ELF-1 (cell line): ENCODE measurements around the gene GPATCH3.
"Not testable (repeated sequence)": the region's sequence is repeated elsewhere in the genome, so short reads cannot be mapped to it uniquely, and the experiment has no call there.

Experiments
- DNase-seq: peaks from one replicate; pipeline ENCODE4 v3.0.0-alpha.2; 2016; ENCODE audit warnings: low read depth, low spot score

The GPATCH3 gene

DNA sequence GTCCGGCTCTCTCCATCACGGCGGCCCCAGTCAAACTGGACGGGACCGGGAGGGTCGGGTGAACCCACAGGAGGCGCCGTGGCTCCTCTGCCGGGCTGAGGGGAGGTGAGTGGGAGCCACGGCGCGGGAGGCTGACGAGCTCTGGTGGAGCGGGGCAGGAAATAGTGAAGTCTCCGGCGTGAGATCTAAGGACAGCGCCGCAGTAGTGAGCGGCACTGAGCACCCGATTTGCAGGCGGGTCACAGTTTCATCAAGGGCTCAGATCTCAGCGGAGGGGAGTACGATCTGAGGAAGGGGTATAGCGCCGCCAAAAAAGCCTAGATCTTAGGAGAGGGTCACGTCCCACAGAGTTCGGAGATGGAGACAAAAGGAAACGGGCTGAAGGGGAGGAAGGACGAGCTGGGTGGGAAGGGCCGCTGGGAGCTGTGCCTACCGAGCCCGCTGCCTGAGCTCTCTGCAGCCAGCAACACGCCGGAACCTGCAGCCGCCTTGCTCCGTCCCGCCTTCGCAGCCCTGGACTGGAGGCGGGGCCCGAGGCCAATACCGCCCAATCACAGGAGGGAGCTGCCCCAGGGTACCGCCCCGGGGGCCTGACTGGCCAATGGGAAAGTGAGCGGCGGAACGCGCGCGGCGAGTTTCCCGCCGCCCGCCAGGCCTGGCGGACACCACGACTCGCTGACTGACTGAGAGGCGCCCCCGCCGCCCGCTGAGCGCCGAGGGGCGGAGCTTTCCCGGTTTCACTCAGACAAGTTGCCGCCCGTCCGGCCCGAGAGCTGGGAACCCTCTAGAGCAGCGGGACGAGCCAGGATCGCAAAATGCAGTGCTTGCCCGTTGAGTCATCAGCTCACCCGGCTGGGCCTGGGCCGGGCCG is 35.4 kb downstream of the GPATCH3 start:
- DNase-seq: peak; percentile 99

DNA sequence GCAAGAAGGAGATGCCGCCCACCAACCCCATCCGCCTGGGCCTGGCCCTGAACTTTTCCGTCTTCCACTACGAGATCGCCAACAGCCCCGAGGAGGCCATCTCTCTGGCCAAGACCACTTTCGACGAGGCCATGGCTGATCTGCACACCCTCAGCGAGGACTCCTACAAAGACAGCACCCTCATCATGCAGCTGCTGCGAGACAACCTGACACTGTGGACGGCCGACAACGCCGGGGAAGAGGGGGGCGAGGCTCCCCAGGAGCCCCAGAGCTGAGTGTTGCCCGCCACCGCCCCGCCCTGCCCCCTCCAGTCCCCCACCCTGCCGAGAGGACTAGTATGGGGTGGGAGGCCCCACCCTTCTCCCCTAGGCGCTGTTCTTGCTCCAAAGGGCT is 36.6 kb downstream of the GPATCH3 start:
- DNase-seq: no peak

DNA sequence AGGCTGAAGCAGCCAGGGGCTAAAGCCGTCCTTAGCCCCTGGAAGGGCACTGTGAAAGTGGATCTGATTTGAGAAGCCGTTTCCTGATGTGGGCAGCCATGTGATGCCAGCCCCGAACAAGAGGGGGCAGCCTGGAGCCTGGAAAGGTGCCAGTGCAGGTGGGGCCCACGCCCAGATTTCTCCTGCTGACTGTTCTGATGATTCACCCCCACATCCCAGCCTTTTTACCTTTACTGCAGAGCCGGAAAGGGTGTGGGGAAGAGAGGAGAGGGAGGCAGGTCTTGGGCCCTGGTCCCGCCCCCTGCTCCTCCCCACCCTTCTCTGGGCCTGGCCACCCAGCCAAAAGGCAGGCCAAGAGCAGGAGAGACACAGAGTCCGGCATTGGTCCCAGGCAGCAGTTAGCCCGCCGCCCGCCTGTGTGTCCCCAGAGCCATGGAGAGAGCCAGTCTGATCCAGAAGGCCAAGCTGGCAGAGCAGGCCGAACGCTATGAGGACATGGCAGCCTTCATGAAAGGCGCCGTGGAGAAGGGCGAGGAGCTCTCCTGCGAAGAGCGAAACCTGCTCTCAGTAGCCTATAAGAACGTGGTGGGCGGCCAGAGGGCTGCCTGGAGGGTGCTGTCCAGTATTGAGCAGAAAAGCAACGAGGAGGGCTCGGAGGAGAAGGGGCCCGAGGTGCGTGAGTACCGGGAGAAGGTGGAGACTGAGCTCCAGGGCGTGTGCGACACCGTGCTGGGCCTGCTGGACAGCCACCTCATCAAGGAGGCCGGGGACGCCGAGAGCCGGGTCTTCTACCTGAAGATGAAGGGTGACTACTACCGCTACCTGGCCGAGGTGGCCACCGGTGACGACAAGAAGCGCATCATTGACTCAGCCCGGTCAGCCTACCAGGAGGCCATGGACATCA is 37.2 kb downstream of the GPATCH3 start, which contains the start of gene SFN:
Gene SFN, plus strand, starts transcription at position 369 of the 904 bp plus-strand sequence. Its CDS starts 64 bp downstream, at position 433.
- DNase-seq: peak; percentile 91

DNA sequence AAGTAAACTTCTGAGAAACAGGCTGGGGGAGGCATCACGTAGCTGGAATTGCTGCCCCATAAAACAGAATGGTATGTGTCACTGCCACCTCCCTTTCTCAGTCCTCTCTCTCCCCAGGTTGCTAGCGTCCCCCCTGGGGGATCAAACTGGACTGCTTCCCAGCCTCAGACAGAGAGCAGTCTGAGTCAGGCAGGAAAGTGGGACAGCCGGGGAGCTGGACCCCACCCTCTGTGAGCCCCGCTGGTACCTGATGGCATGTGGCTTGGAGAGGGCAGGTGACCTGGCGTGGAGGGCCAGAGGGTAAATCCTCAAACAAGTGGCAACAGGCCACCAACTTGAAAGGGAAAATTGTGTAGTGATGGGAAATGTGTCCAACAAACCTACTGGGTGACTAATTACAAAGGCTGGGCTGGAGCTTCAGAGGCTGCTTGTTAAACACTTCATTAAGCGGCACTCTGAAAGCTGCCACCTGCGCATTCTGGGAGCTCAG is 38.3 kb downstream of the GPATCH3 start:
- DNase-seq: no peak

DNA sequence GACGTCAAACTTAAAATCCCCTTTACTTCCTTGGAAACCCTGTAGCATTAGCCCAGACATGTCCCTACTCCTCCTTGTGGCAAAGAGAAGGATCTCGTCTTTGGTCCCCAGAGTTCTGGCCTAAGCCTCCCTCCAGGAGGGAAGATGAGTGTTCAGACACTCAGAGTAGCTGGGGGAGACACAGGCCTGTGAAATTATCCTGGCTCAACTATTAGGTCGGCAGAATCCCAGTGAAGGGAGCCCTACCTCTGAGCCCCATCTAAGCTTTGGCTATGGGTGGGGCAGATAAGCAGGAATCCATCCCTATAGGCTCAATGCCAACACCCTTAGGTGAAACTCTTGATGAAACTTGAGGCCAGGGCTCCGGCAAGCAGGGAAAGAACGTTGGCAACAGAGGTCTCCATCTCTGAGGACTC is 39.0 kb downstream of the GPATCH3 start:
- DNase-seq: peak; percentile 42

DNA sequence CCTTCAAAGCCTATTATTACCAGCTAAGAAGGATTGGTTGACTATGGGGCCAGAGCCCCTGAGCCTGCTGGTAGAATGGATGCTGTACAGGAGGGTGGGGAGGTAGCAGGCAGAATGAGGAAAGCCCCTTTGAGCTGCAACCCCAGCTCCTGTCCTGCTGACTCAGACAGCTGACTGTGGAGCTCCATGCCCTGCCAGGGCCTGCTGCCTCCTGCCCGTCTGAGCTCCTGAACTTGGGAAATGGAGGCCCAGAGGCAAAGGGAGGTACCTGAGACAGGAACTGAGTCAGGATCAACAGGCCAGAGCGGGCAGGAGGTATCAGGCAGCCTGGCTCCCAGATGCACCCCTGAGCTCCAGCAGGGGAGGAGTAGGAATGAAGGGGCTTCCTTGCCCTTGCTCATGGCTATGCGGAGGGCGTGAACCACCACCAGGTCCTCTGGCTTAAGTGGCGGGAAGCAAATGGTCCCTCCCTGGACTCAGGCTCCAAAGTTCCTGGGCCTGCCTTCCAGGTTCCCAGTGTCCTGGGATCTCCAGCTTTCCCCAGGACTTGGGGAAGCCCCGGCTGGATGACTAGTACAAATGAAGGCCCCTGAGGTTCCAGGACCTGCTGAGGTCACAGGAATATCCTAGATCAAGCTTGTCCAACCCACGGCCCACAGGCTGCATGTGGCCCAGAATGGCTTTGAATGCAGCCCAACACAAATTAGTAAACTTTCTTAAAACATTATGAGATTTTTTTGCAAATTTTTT is 41.2 kb downstream of the GPATCH3 start:
- DNase-seq: no peak

DNA sequence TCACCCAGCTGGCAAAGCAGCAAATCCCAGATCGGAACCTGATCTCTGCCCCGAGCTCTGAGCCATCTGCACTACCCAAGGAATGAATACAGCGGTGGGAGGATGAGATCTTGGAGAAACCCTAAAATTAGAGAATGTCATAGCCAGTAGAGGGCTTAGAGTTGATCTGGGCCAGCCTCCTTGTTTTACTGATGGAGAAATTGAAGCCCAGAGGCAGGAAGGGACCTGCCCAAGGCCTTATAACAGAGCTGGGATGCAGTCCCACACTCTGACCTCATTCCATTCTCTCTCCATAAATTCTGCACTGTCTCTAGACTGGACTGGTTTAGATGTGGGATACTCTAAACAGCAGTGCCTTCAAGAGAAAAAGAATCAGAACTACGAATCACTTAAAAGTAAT is 42.1 kb downstream of the GPATCH3 start:
- no peak for DNase-seq

DNA sequence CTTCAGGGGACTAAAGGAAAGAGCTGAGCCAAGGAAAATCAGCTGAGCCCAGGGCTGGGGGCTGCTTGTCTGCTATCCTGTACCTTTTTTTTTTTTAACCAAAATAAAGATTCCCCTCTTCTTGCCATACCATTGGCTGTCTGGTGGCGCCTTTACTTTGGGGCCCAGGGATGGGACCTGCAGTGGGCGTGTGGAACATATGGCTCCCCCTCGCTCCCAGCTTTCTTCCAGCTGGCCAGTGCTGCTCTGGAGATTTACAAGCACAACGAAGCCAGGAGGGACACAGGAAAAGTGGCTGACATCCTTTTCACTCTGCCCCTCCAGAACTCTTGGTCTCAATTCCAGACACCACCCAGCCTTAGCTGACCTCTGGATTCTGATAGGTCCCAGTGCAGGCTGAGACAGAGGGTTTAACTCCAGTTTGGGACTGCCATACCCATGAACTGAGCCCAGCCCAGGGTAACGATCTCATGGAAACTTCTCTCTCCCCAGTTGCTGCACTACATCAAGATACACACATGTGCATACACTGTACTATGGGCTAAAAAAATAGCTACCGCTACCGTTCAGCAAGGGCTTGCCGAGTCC is 42.7 kb downstream of the GPATCH3 start:
- DNase-seq: no peak

DNA sequence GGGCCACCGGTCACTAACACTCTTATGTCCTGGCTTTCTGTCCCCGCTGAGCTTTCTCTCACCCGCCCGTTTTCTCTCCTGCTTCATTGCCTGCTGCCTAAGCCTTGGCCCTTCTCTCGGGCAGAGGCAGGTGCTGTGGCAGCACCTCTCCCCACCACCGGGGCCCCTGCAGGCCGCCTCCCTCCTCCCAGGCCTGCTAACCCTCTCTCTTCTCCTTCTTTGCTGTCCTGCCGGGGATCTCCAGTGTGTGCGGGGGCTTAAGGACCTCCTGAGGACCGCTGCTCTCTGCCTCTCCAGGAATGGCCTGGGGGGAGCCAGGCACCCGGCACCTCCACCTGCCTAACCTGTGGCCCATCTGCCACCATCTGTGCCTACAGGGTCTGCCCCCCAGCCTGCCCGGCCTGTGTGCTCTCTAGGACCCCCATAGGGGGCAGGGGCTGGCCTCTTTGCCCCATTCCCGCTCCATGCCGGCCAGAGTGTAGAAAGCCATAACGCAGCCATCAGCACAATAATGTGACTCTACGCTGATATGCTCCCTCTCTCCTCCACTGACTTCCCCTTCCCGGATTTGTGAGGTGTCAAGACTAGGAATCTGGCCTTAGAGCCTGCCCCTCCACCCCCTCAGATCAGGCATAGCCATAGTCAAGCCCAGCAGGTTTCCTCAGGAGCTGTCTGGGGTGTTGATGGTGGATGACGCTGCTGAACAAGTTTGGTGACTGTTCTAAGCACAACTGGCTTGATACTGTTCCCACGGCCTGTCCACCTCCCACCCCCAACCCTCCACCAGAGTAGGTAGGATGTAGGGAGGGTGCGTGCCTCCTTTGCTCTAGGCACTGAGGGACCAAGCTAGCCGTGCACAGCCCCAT is 43.4 kb downstream of the GPATCH3 start:
- peak; percentile 82 for DNase-seq

DNA sequence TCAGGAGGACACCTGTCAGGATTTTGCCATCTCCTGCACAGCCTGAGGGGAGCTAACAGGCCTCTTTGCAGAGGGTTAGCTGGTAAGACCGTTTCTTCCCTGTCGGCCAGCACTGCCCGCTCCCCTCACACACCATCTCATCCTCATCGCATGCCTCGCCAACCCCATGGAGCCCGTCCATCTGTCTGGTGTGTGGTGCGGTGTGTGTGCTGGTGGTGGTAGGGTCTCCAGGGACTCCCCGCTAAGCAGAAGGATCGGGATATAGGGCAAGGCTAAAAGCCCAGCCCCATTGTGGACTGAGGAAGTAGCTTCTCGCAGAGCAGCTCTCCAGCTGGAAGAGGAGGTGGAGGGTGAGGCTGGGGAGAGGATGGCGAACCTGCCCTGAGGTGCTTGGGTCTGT is 44.1 kb downstream of the GPATCH3 start:
- no peak for DNase-seq

DNA sequence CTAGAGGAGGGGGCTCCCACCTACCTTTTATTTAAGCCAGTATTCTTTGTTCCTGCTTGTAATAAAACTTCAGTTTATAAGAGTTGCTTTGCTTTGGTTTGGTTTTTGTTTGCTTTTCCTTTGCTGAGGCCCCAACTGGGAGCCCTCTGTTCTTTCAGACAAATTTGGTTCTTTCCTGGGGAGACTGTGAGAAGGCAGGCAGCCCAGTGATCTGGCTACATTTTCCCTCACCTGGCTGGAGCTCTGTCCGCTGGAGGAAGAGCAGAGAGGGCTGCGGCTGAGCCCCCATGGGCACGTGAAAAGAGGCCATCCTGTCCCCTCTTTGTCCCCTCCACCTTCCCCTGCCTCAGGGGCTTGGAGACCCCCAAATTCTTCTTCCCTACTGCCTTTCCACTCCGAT is 44.6 kb downstream of the GPATCH3 start:
- DNase-seq: no peak

DNA sequence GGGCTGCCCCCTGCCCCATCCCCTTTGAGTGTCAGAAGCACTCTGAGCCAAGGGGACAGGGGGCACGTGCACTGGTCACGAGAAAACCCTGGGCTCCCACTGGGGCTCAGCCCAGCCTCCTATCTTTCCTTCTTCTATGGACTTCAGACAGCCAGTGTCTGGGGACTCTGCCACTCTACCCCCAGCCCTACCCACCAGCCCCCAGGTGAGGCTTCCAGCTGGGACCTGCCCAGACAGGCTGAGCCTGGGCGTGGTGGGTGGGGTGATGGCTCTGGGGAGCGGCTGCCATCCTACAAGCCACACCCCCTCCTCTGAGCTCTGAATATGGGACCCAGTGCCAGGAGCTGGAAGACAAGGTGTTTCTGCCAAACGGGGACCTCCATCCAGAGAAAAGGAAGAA is 45.4 kb downstream of the GPATCH3 start:
- no peak for DNase-seq

DNA sequence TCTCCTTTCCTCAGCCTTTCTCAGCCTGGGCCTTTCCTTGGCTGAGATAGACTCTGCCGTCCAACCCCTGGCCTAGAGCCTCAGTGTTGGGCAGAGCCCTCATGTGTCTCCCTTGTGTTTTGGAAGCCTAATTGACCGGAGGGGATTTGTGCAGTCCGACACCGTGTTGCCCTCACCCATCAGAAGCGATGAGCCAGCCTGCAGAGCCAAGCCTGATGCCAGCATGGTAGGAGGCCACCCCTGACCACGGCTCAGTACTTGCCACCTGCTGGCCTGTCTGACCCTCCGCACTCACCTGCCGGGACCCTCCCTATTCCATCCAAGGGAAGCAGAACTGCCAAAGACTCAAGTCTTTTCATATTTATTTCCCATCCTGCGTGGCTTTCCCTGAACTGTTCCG is 46.7 kb downstream of the GPATCH3 start:
- DNase-seq: no peak

DNA sequence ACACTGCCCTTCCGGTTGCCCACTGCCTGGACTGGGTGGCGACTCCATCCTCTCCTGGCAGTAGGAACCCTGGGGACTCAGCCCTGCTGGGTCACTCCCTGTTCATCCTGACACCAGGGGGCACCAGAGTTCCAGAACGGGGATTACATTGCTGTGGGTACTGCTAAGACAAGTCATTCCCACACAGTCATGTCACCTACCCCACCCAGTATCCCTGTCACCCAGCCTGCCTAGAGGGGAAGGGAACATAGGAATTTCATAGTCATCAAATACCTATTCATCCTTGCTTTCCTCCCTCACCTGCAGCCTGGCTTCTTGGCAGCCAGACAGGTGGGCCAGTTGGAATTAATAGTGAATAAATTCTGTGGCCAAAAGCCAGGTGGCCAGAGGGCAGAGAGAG is 47.1 kb downstream of the GPATCH3 start:
- peak; percentile 88 for DNase-seq

DNA sequence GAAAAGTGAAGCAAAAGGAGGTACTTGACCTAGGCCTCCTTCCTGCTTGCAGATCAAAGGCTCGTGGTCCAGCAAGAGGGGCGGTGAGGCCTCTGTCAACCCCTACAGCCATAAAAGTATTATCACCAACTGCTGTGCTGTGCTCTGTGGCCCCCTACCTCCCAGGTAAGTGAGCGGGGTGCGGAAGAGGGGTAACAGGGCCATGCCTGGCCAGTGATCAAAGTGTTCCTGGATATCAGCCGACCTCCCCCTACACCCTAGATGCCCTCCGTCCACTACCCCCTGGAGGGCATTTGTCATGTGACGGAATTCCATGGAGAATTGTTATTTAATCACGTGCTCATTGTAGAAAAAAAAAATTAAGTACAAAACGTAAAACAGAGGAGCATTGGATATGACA is 47.6 kb downstream of the GPATCH3 start:
- DNase-seq: no peak

DNA sequence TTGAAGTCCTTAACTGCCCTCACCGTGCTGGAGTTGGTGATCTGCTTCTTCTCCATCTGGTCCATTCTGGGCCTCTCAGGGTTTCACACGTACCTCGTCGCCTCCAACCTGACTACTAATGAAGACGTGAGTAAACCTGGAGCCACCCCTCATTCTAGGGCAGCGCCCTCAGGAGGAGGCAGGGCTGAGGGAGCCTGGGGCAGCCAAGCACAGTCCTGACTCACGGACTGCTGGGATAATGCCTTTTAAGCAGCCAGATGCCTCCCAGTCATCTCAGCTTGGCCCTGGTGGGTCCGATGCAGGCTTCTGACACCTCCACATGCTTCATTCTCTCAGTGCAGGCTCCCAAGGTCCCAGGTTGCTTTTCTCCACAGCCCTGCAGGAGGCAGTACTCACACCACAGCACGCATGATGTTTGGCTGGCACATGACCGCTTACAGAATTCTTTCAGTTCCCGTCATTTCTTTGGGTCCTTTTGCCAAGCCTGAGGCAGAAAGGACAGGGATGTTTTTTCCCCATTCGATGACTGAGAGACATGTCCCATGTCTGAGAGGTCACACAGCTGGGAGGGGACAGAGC is 49.1 kb downstream of the GPATCH3 start:
- no peak for DNase-seq

DNA sequence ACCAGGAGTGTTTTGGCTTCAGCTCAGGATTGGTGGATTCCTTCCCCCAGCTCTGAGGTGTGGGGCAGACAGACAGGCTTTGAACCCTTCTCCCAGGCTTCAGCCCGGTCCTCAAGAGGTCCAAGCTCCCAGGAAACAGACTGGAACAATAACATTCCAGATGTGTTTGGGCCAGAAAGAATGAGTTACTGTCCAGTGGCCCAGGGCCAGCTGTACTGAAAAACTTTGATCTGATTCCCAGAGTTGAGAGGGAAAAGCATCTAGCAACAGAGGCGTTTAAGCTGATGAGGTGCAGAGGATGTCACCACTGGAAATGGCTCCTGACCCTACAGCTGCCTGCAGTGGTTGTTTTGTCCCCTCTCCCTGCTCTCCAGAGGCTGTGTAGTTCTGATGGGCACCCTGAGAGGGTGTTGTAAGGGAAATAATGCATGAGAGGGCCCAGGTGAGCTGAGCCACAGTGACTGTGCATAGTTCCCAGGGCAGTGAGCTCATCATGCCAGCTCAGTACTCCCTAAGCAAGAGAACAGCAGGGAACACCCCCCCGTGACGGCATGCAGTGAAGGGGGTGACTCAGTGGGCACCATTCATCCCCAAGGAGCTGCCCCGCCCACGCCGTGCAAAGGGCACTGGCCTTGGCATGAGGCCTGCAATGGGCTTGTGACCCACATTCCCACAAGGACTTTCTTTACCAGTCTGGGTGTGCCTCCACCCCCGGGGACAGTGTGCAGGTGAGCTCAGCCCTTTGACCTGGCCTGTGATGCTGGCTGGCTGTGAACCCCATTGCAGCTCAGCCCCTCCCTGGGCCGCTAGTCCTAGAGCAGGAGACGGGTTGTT is 51.1 kb downstream of the GPATCH3 start:
- DNase-seq: no peak

DNA sequence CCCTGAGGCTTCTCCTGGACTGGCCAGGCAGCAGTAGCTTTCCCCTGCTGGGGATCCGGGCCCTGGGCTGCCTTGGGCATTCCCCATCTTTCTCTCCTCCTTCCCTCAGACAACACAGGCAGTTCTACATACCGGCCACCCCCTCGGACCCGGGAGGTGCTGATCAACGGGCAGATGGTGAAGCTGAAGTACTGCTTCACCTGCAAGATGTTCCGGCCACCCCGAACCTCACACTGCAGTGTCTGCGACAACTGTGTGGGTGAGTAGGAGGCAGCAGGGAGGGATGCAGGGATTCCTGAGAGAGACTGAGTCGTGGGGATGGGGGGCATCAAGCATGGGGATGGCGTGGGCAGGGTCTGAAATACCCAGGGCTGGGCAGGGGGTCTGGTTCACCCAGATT is 51.8 kb downstream of the GPATCH3 start:
- DNase-seq: no peak

DNA sequence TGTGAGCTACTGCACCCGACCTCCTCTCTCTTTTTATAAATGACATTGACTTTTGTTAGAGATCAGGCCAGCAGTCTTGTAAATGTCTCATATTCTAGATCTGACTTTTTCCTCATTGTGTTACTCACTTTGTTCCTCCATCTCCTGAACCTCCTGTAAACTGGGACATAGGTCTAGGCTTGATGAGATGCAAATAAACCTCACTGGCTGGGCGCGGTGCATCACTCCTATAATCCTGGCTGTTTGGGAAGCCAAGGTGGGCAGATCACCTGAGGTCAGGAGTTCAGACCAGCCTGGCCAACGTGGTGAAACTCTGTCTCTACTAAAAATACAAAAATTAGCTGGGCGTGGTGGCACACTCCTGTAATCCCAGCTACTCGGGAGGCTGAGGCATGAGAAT is 52.4 kb downstream of the GPATCH3 start:
- not testable (repeated sequence) for DNase-seq
